ENCODE results near the gene HECW1. TPM values are rescaled to one million over a fixed set of nuclear protein-coding genes. Genes with fewer than 3 reads are reported as not detected.

HECW1 gene
- total RNA-seq, 1 experiment from 2014 or later = 1.8 TPM

DNA sequence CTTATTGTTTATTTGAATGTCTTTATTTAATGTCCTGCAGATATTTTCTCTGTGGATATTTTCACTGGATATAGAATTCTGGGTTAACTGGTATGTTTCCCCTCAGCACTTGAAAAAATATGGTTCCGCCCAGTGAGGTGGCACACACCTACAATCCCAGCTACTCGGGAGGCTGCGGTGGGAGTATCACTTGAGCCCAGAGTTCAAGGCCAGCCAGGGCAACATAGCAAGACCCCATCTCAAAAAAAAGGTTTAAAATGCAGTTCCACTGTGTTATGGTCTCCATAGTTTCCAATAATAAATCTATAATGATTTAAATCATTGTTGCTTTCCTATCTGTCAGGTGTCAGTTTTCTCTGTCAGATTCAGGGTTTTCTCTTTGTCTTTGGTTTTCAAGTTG lies 305.0 kb downstream of the HECW1 start:
- no peak overlapping the region for H3K4me3 Mint-ChIP-seq (ENCODE audit: unreplicated experiment)
- peaks cover 6% of the 10 kb centered on the region for H3K9me3 Mint-ChIP-seq (ENCODE audit: unreplicated experiment)
- H3K4me1 Mint-ChIP-seq (ENCODE audit: low read depth, unreplicated experiment) = peaks cover 7% of the 10 kb centered on the region
- POLR2A ChIA-PET = no interaction called here
- no peaks in the 10 kb centered on the region for H3K27me3 Mint-ChIP-seq (ENCODE audit: insufficient read depth, unreplicated experiment)
- CTCF ChIA-PET = no interaction called here
- H3K36me3 ChIP-seq (ENCODE audit: control insufficient read depth, insufficient read depth, low read length) = no peaks in the 10 kb centered on the region
- intact Hi-C loops (cut with micrococcal nuclease; ENCODE audit: unreplicated experiment) = no loop called here
- H3K9me3 ChIP-seq = peaks cover 4% of the 10 kb centered on the region; the same call in 1 of the 2 replicates
- 0 out of 2 replicates have a peak, but pooled peaks cover 4% of the 10 kb centered on the region for H3K4me1 ChIP-seq
- H3K36me3 Mint-ChIP-seq (ENCODE audit: insufficient read depth, unreplicated experiment) = no peaks in the 10 kb centered on the region
- BruUV-seq (replicated peaks) = no TSS peak
- H3K27me3 ChIP-seq (replicated peaks; ENCODE audit: control insufficient read depth, insufficient read depth, low read length) = no peaks in the 10 kb centered on the region
- TF ChIP-seq, protein P1, sequence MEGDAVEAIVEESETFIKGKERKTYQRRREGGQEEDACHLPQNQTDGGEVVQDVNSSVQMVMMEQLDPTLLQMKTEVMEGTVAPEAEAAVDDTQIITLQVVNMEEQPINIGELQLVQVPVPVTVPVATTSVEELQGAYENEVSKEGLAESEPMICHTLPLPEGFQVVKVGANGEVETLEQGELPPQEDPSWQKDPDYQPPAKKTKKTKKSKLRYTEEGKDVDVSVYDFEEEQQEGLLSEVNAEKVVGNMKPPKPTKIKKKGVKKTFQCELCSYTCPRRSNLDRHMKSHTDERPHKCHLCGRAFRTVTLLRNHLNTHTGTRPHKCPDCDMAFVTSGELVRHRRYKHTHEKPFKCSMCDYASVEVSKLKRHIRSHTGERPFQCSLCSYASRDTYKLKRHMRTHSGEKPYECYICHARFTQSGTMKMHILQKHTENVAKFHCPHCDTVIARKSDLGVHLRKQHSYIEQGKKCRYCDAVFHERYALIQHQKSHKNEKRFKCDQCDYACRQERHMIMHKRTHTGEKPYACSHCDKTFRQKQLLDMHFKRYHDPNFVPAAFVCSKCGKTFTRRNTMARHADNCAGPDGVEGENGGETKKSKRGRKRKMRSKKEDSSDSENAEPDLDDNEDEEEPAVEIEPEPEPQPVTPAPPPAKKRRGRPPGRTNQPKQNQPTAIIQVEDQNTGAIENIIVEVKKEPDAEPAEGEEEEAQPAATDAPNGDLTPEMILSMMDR (IDR thresholded peaks at IDR 0.05; ENCODE audit: insufficient read depth in 1 of 2, low read depth in 1 of 2, low read length in 1 of 2, severe bottlenecking in 1 of 2, unreplicated experiment in 1 of 2) = no peak
- no peak overlapping the region for H3K4me3 ChIP-seq (ENCODE audit: low read depth, low read length)
- H3K27ac Mint-ChIP-seq (ENCODE audit: unreplicated experiment) = no peak overlapping the region
- no peak for DNase-seq

DNA sequence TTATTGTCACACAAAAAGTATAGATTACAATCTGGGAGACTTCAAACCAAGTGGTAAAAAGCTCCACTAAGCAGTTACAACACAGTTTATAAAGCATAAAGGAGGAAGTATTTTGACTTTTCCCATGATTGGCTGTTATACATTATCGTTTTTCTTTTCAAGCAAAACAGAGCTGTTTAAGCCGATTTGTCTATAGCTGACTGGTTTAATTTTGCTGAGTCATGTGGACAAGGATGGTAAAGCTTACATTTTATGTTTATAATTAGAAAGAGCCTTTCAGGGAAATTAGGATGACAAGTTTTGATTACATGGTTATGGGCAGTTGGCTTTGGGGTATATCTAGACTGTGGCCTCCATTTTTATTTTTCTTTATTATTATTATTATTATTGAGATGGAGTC lies 318.0 kb downstream of the HECW1 start:
- Histone ChIP-seq H3K4me3 (ENCODE audit: low read depth, low read length) (no peak overlapping the region), H3K36me3 (ENCODE audit: control insufficient read depth, insufficient read depth, low read length) (no peaks in the 10 kb centered on the region), H3K9me3 (no peaks in the 10 kb centered on the region; the same call in 1 of the 2 replicates), H3K4me1 (no peaks in the 10 kb centered on the region; the same call in 1 of the 2 replicates), H3K27me3 (replicated peaks; ENCODE audit: control insufficient read depth, insufficient read depth, low read length) (no peaks in the 10 kb centered on the region)
- Mint-ChIP-seq H3K4me3 (ENCODE audit: unreplicated experiment) (no peak overlapping the region), H3K27ac (ENCODE audit: unreplicated experiment) (no peak overlapping the region), H3K4me1 (ENCODE audit: low read depth, unreplicated experiment) (peaks cover 9% of the 10 kb centered on the region), H3K36me3 (ENCODE audit: insufficient read depth, unreplicated experiment) (no peaks in the 10 kb centered on the region), H3K27me3 (ENCODE audit: insufficient read depth, unreplicated experiment) (no peaks in the 10 kb centered on the region), H3K9me3 (ENCODE audit: unreplicated experiment) (no peaks in the 10 kb centered on the region)
- TF ChIP-seq, protein P1 (IDR thresholded peaks at IDR 0.05; ENCODE audit: insufficient read depth in 1 of 2, low read depth in 1 of 2, low read length in 1 of 2, severe bottlenecking in 1 of 2, unreplicated experiment in 1 of 2) = no peak
- POLR2A ChIA-PET = no interaction called here
- no TSS peak for BruUV-seq (replicated peaks)
- DNase-seq = no peak
- CTCF ChIA-PET = no interaction called here
- intact Hi-C loops (cut with micrococcal nuclease; ENCODE audit: unreplicated experiment) = loop anchor here (10.0 kb wide), 1 partner anchor 126 kb away; no protein-coding TSS in a partner anchor

DNA sequence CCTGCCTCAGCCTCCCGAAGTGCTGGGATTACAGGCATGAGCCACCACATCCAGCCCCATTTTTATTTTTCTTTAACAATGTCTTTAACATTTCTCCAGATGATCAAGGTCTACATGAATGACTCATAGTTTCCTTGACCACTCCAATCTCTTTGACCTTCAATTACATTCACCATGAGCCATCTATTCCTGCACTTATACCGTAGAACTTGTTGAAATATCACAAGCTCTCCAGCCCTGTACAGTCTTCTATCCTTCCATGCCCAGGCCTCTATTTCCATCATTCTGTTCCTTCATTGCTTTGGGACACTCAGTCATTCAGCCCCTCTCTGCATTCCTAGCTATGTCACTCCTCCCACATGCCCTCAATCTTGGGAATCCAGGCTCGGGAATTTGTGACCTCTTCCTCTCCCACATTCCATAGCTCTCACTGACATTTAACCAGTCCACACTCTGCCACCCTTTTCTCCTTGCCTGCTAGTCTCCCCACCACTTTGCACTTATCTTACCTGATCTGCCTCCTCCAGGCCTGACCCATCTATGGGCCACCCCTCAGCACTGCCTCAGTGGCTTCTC lies 318.7 kb downstream of the HECW1 start:
- H3K9me3 ChIP-seq = no peaks in the 10 kb centered on the region; the same call in 1 of the 2 replicates
- Mint-ChIP-seq H3K9me3 (ENCODE audit: unreplicated experiment) (no peaks in the 10 kb centered on the region), H3K27ac (ENCODE audit: unreplicated experiment) (no peak overlapping the region), H3K4me1 (ENCODE audit: low read depth, unreplicated experiment) (peaks cover 9% of the 10 kb centered on the region), H3K36me3 (ENCODE audit: insufficient read depth, unreplicated experiment) (no peaks in the 10 kb centered on the region), H3K4me3 (ENCODE audit: unreplicated experiment) (no peak overlapping the region), H3K27me3 (ENCODE audit: insufficient read depth, unreplicated experiment) (no peaks in the 10 kb centered on the region)
- CTCF ChIA-PET = no interaction called here
- no peaks in the 10 kb centered on the region for H3K36me3 ChIP-seq (ENCODE audit: control insufficient read depth, insufficient read depth, low read length)
- intact Hi-C loops (cut with micrococcal nuclease; ENCODE audit: unreplicated experiment) = loop anchor here (10.0 kb wide), 1 partner anchor 126 kb away; no protein-coding TSS in a partner anchor
- TF ChIP-seq, protein P1 (IDR thresholded peaks at IDR 0.05; ENCODE audit: insufficient read depth in 1 of 2, low read depth in 1 of 2, low read length in 1 of 2, severe bottlenecking in 1 of 2, unreplicated experiment in 1 of 2) = no peak
- no peak for DNase-seq
- BruUV-seq (replicated peaks) = no TSS peak
- no peaks in the 10 kb centered on the region for H3K27me3 ChIP-seq (replicated peaks; ENCODE audit: control insufficient read depth, insufficient read depth, low read length)
- H3K4me1 ChIP-seq = no peaks in the 10 kb centered on the region; the same call in 1 of the 2 replicates
- POLR2A ChIA-PET = no interaction called here
- H3K4me3 ChIP-seq (ENCODE audit: low read depth, low read length) = no peak overlapping the region
